K562 (cell line): Measurements from ENCODE around the gene CSTF1. TPM values are rescaled to one million over a fixed set of nuclear protein-coding genes. Genes with fewer than 3 reads are reported as not detected.

Experiments
- ATAC-seq: fragments of 200-7000 bp; cut with Tn5 transposase; 3 replicates; pipeline ENCODE4 v1.9.1; 2020; ENCODE audit warnings: moderate library complexity
- BruUV-seq: library from RNA; stranded (reverse); fragments of 400-500 nt; replicated peaks from 2 replicates; lab custom pipeline; 2021; lab: Mats Ljungman, UMichigan
- CTCF ChIA-PET: fragments of 300-600 bp; formaldehyde crosslinking; extraction: SDS; loops from one replicate; lab custom pipeline; 2021; ENCODE audit warnings: low intra/inter-chr PET ratio; lab: Yijun Ruan, JAX
- POLR2A ChIA-PET: fragments of 300-600, 350-650 bp; sonication (Branson Sonifier 250); formaldehyde crosslinking; extraction: SDS; loops from one replicate; lab custom pipeline; 2021; ENCODE audit warnings: antibody characterized with exemption, inconsistent platforms; lab: Yijun Ruan, JAX
- DNase-seq, 4 experiments: peaks; one replicate each; pipeline versions ENCODE4 v3.0.0 to v3.0.0-alpha.2; 2011 to 2018; ENCODE audit warnings: low spot score in 3 of 4, mixed read lengths in 3 of 4; ENCODE audit errors: extremely low read depth in 1 of 4
- FAIRE-seq: peaks from 2 replicates; lab custom pipeline; 2011; peaks lifted over from hg19 to GRCh38; lab: Jason Lieb, UNC
- H2AFZ ChIP-seq: 2 replicates; pipeline ENCODE4 v1.6.0; 2011; ENCODE audit warnings: low read depth, low read length, control low read depth, inconsistent platforms
- H3K27ac ChIP-seq: fragments of 200-600 bp; 3 replicates; pipeline ENCODE4 v1.8.0; 2011; ENCODE audit warnings: low read depth, mild to moderate bottlenecking, control low read depth, inconsistent platforms, low read length, moderate library complexity, mixed read lengths; ENCODE audit errors: extremely low read depth
- H3K27me3 ChIP-seq, 2 experiments: fragments of 300-600 bp in 1 of 2; 2 replicates in 1 of 2; 3 replicates in 1 of 2; pipeline versions ENCODE4 v1.6.0 to v1.8.0; 2011; ENCODE audit warnings: inconsistent platforms in 2 of 2, low read length in 2 of 2, mild to moderate bottlenecking in 1 of 2, mixed read lengths in 1 of 2, moderate library complexity in 1 of 2; ENCODE audit not compliant: control insufficient read depth in 2 of 2, insufficient read depth in 2 of 2
- H3K36me3 ChIP-seq: fragments of 300-600 bp; 3 replicates; pipeline ENCODE4 v1.8.0; 2011; ENCODE audit warnings: mild to moderate bottlenecking, low read length, inconsistent platforms; ENCODE audit not compliant: control insufficient read depth, insufficient read depth
- H3K4me1 ChIP-seq, 2 experiments: fragments of 200-600 bp in 1 of 2; replicated peaks in 1 of 2; 2 replicates in 1 of 2; 3 replicates in 1 of 2; pipeline versions ENCODE4 v1.5.1 to v1.8.0; 2011; ENCODE audit warnings: inconsistent platforms in 2 of 2, low read length in 2 of 2, mild to moderate bottlenecking in 1 of 2, mixed read lengths in 1 of 2, moderate library complexity in 1 of 2; ENCODE audit not compliant: control insufficient read depth in 2 of 2, insufficient read depth in 2 of 2
- H3K4me2 ChIP-seq: 2 replicates; pipeline ENCODE4 v1.6.1; 2011; ENCODE audit warnings: low read length, control low read depth, inconsistent platforms, mixed read lengths; ENCODE audit not compliant: insufficient read depth
- H3K4me3 ChIP-seq: fragments of 200-600 bp; sonication (generic), shearing (Covaris generic); 2 replicates; pipeline ENCODE4 v1.5.1; 2016; ENCODE audit warnings: control low read depth, inconsistent platforms
- H3K79me2 ChIP-seq: fragments of 200-600 bp; 3 replicates; pipeline ENCODE4 v1.8.0; 2011; ENCODE audit warnings: low read length, inconsistent platforms; ENCODE audit not compliant: control insufficient read depth, insufficient read depth
- H3K9ac ChIP-seq, 2 experiments: 2 replicates each; pipeline versions ENCODE4 v1.6.0 to v1.6.1; 2011; ENCODE audit warnings: low read depth in 2 of 2, low read length in 2 of 2, control low read depth in 1 of 2, inconsistent platforms in 1 of 2, mild to moderate bottlenecking in 1 of 2, mixed read lengths in 1 of 2; ENCODE audit not compliant: insufficient read depth in 1 of 2
- H3K9me1 ChIP-seq: one replicate; pipeline ENCODE4 v1.6.0; 2011; ENCODE audit warnings: inconsistent platforms, mild to moderate bottlenecking, low read length, moderate library complexity; ENCODE audit not compliant: control insufficient read depth, insufficient read depth
- H3K9me3 ChIP-seq: replicated peaks from 2 replicates; pipeline ENCODE4 v1.5.1; 2011; ENCODE audit warnings: low read depth, low read length, inconsistent platforms; ENCODE audit not compliant: control insufficient read depth, insufficient read depth
- H4K20me1 ChIP-seq: replicated peaks from 2 replicates; pipeline ENCODE4 v1.6.1; 2011; ENCODE audit warnings: low read length, inconsistent platforms, mixed read lengths; ENCODE audit not compliant: control insufficient read depth, insufficient read depth
- CBFA2T3 ChIP-seq: fragments of 450-650 bp; IDR thresholded peaks from 2 replicates; pipeline ENCODE4 v1.6.1; 2017
- DPF2 ChIP-seq: fragments of 450-650 bp; IDR thresholded peaks from 2 replicates; pipeline ENCODE4 v1.6.1; 2016
- HDAC8 ChIP-seq: fragments of 450-650 bp; IDR thresholded peaks from 2 replicates; pipeline ENCODE4 v1.6.1; 2016; ENCODE audit warnings: mild to moderate bottlenecking, missing genetic modification characterization, moderate library complexity, missing compliant biosample characterization
- NFIX ChIP-seq: fragments of 250-450 bp; sonication (Bioruptor Pico); IDR thresholded peaks from 2 replicates; pipeline ENCODE4 v1.4.0; 2020; ENCODE audit warnings: low read depth, mild to moderate bottlenecking, moderate library complexity
- NONO ChIP-seq, 2 experiments: fragments of 200-400 bp in 1 of 2; fragments of 450-650 bp in 1 of 2; formaldehyde crosslinking in 1 of 2; IDR thresholded peaks; 2 replicates each; pipeline ENCODE4 v1.6.1; 2017; ENCODE audit warnings: low read depth in 2 of 2, mild to moderate bottlenecking in 2 of 2, moderate library complexity in 2 of 2, low read length in 1 of 2
- ZNF324 ChIP-seq: fragments of 250-450 bp; sonication (Bioruptor Pico); IDR thresholded peaks from 2 replicates; pipeline ENCODE4 v1.4.0; 2020; ENCODE audit warnings: mild to moderate bottlenecking
- ZNF507 ChIP-seq: conservative IDR thresholded peaks from 2 replicates; pipeline ENCODE4 v1.6.1; 2017; ENCODE audit warnings: missing genetic modification characterization, missing compliant biosample characterization
- WGBS: fragments of 100-300 bp; shearing (Covaris generic); methylation state at CpG from one replicate; pipeline ENCODE4 v1.1.6; 2016; ENCODE audit warnings: low coverage, mixed read lengths; ENCODE audit not compliant: insufficient coverage; ENCODE audit errors: missing lambda C conversion rate; 5-methylcytosine and 5-hydroxymethylcytosine counted together
- in situ Hi-C: fragments of 300-500 bp; cut with MboI; formaldehyde crosslinking; loops from 4 replicates; pipeline ENCODE4 v1.15.0; 2018; ENCODE audit warnings: inconsistent platforms, mixed read lengths
- intact Hi-C: fragments of 100-400 bp; cut with micrococcal nuclease; formaldehyde crosslinking; loops from 2 replicates; pipeline ENCODE4 v1.14.2; 2022
- polyA plus RNA-seq, 8 experiments: library from polyadenylated mRNA; depleted of rRNA in 4 of 8; stranded (reverse) in 5 of 8; unstranded in 3 of 8; fragments of >200 nt; fragmentation: Nextera tagmentation in 2 of 8; fragmentation: Illumina TruSeq in 1 of 8; extraction: Ambion mirVana in 2 of 8; extraction: Trizol in 1 of 8; gene quantifications; 2 replicates each; pipeline versions ENCODE4 v1.2.1 to v1.2.3, GENCODE V29; 2011 to 2014; ENCODE audit warnings: inconsistent platforms in 1 of 8, missing spikeins in 1 of 8
- total RNA-seq, 7 experiments: library from RNA; depleted of rRNA in 6 of 7; stranded (reverse); fragments of >200 nt in 6 of 7; fragmentation: Illumina TruSeq in 2 of 7; extraction: Trizol in 2 of 7; gene quantifications; 2 replicates each; pipeline versions ENCODE4 v1.2.1 to v1.2.3, GENCODE V29; 2011 to 2021; ENCODE audit warnings: low replicate concordance in 1 of 7
- TF ChIP-seq, protein P1 (sequence below): fragments of 450-650 bp; formaldehyde crosslinking; IDR thresholded peaks from 2 replicates; pipeline ENCODE4 v1.4.0; 2020; ENCODE audit warnings: mild to moderate bottlenecking, moderate library complexity
- TF ChIP-seq, protein P2 (sequence below): fragments of 200-800 bp; sonication (Bioruptor generic); IDR thresholded peaks from 2 replicates; pipeline ENCODE4 v1.6.1; 2017; ENCODE audit warnings: missing genetic modification characterization, missing compliant biosample characterization
- TF ChIP-seq, protein P3 (sequence below): sonication (generic); formaldehyde crosslinking; IDR thresholded peaks from 2 replicates; pipeline ENCODE4 v1.5.0; 2020; ENCODE audit warnings: missing genetic modification reagents
- TF ChIP-seq, protein P4 (sequence below): fragments of 450-650 bp; IDR thresholded peaks from 2 replicates; pipeline ENCODE4 v1.7.0; 2016; ENCODE audit warnings: borderline replicate concordance
- TF ChIP-seq, protein P5 (sequence below), 2 experiments: IDR thresholded peaks; 2 replicates each; pipeline ENCODE4 v1.6.1; 2011; ENCODE audit warnings: borderline replicate concordance in 1 of 2, control low read depth in 1 of 2, low read depth in 1 of 2, low read length in 1 of 2, mild to moderate bottlenecking in 1 of 2, mixed read lengths in 1 of 2, moderate library complexity in 1 of 2; ENCODE audit not compliant: insufficient read depth in 1 of 2, insufficient read length in 1 of 2, poor library complexity in 1 of 2, severe bottlenecking in 1 of 2; ENCODE audit errors: extremely low read depth in 1 of 2
- TF ChIP-seq, protein P6 (sequence below): fragments of 450-650 bp; formaldehyde crosslinking; IDR thresholded peaks from 2 replicates; pipeline ENCODE4 v1.4.0; 2022; ENCODE audit warnings: missing genetic modification characterization

Gene CSTF1
- total and polyA plus RNA-seq, 9 of the 15 experiments (the other 6 are each of a cell fraction or from before 2014, with no cell fraction given) = 30.8 to 110 (median 53.4) TPM

DNA sequence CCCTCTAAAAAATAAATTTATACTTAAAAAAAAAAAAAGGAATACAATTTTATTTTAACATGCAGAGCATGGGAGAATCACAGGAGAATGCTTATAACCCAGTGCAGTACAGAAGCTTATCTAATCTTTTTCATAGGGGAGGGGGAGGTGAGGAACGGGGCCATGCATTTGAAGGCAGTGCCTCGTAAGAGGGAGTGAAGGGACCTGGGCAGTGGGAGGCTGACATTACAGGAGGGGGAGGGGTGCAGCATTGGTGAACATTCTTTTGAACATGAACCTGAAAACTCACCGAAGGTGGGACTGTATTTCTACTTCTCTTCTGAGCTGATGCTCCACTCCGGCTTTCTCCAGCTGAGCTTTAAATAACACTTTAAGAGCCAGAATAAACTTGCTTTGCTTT lies 9.7 kb upstream of the CSTF1 start:
- intact Hi-C loops = no loop called here
- POLR2A ChIA-PET = interaction anchor here (0.6 to 2.8 kb wide), 5 partner anchors 9 to 83 kb away, joined by 3 to 21 read pairs (median 4); partner anchors contain the start of genes AURKA and CSTF1
- CTCF ChIA-PET = no interaction called here
- no peaks in the 10 kb centered on the region for H3K27me3 ChIP-seq
- DNase-seq (peak; percentile 36 to 62 (median 44)), FAIRE-seq (peak; percentile 49), ATAC-seq (peak; percentile 85)
- no peaks in the 10 kb centered on the region for H3K9me3 ChIP-seq
- peak overlapping the region; percentile 18; the same call in 1 of the 3 replicates for H3K27ac ChIP-seq
- H3K9ac ChIP-seq = no peak overlapping the region; a peak in 1 of 4 replicates
- WGBS = 36% methylated on average over 4 of the region's 4 CpGs
- peaks cover 0 to 16% of the 10 kb centered on the region in 2 experiments; a peak in 2 of 5 replicates for H3K4me1 ChIP-seq
- H3K79me2 ChIP-seq = peaks cover 87% of the 10 kb centered on the region
- in situ Hi-C loops = no loop called here
- no TSS peak for BruUV-seq
- no peaks in the 10 kb centered on the region for H3K9me1 ChIP-seq
- 0 out of 2 replicates have a peak overlapping the region, but pooled peaks have one; percentile 10 for H3K4me2 ChIP-seq
- no peak overlapping the region for H3K4me3 ChIP-seq
- H4K20me1 ChIP-seq = no peaks in the 10 kb centered on the region; the same call in 1 of the 2 replicates
- no peak for TF ChIP-seq NFIX (CRISPR knock-in tag)
- no peak for TF ChIP-seq HDAC8 (tag)
- TF ChIP-seq, protein P1, sequence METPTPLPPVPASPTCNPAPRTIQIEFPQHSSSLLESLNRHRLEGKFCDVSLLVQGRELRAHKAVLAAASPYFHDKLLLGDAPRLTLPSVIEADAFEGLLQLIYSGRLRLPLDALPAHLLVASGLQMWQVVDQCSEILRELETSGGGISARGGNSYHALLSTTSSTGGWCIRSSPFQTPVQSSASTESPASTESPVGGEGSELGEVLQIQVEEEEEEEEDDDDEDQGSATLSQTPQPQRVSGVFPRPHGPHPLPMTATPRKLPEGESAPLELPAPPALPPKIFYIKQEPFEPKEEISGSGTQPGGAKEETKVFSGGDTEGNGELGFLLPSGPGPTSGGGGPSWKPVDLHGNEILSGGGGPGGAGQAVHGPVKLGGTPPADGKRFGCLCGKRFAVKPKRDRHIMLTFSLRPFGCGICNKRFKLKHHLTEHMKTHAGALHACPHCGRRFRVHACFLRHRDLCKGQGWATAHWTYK (CRISPR knock-in tag) = no peak
- TF ChIP-seq ZNF324 (CRISPR knock-in tag) = no peak
- TF ChIP-seq, protein P2, sequence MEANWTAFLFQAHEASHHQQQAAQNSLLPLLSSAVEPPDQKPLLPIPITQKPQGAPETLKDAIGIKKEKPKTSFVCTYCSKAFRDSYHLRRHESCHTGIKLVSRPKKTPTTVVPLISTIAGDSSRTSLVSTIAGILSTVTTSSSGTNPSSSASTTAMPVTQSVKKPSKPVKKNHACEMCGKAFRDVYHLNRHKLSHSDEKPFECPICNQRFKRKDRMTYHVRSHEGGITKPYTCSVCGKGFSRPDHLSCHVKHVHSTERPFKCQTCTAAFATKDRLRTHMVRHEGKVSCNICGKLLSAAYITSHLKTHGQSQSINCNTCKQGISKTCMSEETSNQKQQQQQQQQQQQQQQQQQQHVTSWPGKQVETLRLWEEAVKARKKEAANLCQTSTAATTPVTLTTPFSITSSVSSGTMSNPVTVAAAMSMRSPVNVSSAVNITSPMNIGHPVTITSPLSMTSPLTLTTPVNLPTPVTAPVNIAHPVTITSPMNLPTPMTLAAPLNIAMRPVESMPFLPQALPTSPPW (CRISPR knock-in tag) = peak; percentile 40
- TF ChIP-seq, protein P3, sequence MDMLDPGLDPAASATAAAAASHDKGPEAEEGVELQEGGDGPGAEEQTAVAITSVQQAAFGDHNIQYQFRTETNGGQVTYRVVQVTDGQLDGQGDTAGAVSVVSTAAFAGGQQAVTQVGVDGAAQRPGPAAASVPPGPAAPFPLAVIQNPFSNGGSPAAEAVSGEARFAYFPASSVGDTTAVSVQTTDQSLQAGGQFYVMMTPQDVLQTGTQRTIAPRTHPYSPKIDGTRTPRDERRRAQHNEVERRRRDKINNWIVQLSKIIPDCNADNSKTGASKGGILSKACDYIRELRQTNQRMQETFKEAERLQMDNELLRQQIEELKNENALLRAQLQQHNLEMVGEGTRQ (CRISPR knock-in tag) = no peak
- no peak for TF ChIP-seq ZNF507 (tag)
- TF ChIP-seq, protein P4, sequence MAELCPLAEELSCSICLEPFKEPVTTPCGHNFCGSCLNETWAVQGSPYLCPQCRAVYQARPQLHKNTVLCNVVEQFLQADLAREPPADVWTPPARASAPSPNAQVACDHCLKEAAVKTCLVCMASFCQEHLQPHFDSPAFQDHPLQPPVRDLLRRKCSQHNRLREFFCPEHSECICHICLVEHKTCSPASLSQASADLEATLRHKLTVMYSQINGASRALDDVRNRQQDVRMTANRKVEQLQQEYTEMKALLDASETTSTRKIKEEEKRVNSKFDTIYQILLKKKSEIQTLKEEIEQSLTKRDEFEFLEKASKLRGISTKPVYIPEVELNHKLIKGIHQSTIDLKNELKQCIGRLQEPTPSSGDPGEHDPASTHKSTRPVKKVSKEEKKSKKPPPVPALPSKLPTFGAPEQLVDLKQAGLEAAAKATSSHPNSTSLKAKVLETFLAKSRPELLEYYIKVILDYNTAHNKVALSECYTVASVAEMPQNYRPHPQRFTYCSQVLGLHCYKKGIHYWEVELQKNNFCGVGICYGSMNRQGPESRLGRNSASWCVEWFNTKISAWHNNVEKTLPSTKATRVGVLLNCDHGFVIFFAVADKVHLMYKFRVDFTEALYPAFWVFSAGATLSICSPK = no peak
- peak; percentile 18; the same call in 1 of the 2 replicates for TF ChIP-seq DPF2
- TF ChIP-seq CBFA2T3 = 0 out of 2 replicates have a peak, but pooled peaks have one; percentile 3
- TF ChIP-seq, protein P5, sequence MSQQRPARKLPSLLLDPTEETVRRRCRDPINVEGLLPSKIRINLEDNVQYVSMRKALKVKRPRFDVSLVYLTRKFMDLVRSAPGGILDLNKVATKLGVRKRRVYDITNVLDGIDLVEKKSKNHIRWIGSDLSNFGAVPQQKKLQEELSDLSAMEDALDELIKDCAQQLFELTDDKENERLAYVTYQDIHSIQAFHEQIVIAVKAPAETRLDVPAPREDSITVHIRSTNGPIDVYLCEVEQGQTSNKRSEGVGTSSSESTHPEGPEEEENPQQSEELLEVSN (IDR thresholded peaks at IDR 0.05; ENCODE audit: borderline replicate concordance in 1 of 2, extremely low read depth in 1 of 2, insufficient read depth in 1 of 2, insufficient read length in 1 of 2, low read depth in 1 of 2, low read length in 1 of 2, poor library complexity in 1 of 2, severe bottlenecking in 1 of 2) = no peak
- TF ChIP-seq, protein P6, sequence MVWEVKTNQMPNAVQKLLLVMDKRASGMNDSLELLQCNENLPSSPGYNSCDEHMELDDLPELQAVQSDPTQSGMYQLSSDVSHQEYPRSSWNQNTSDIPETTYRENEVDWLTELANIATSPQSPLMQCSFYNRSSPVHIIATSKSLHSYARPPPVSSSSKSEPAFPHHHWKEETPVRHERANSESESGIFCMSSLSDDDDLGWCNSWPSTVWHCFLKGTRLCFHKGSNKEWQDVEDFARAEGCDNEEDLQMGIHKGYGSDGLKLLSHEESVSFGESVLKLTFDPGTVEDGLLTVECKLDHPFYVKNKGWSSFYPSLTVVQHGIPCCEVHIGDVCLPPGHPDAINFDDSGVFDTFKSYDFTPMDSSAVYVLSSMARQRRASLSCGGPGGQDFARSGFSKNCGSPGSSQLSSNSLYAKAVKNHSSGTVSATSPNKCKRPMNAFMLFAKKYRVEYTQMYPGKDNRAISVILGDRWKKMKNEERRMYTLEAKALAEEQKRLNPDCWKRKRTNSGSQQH (CRISPR knock-in tag) = no peak
- TF ChIP-seq NONO (IDR thresholded peaks at IDR 0.05; ENCODE audit: low read depth in 2 of 2, low read length in 1 of 2) = no peak
- H2AFZ ChIP-seq = no peak overlapping the region
- peaks cover 91% of the 10 kb centered on the region for H3K36me3 ChIP-seq
